HG03460 (cell line): ENCODE results near the gene TGFBRAP1.
"Not testable (repeated sequence)": the region's sequence is repeated elsewhere in the genome, so short reads cannot be mapped to it uniquely, and the experiment has no call there.

ENCODE experiments used
- ATAC-seq: cut with Tn5 transposase; IDR thresholded peaks from one replicate; pipeline ENCODE4 v1.9.1; 2021; ENCODE audit not compliant: unreplicated experiment

Gene TGFBRAP1

GRCh38 chr2:105357122-105357521, 27.6 kb upstream of the TGFBRAP1 start:
- no peak for ATAC-seq

- no peak for ATAC-seq
Observed at GRCh38 chr2:105344704-105345345, 15.3 kb upstream of the TGFBRAP1 start.

GRCh38 chr2:105339414-105339813, 9.9 kb upstream of the TGFBRAP1 start:
- ATAC-seq: no peak

GRCh38 chr2:105338020-105338385, 8.5 kb upstream of the TGFBRAP1 start:
- peak; percentile 17 for ATAC-seq

GRCh38 chr2:105337122-105338019, 7.8 kb upstream of the TGFBRAP1 start, which contains the start of gene C2orf49:
Gene C2orf49, plus strand, starts transcription at chr2:105337540. Its CDS starts 48 bp downstream, at chr2:105337588.
- peak; percentile 96 for ATAC-seq

GRCh38 chr2:105336786-105337121, 7.2 kb upstream of the TGFBRAP1 start:
- ATAC-seq: no peak

- ATAC-seq: no peak
Observed at GRCh38 chr2:105335469-105335868, 5.9 kb upstream of the TGFBRAP1 start.

GRCh38 chr2:105334211-105334610, 4.7 kb upstream of the TGFBRAP1 start:
- no peak for ATAC-seq

- no peak for ATAC-seq
Observed at GRCh38 chr2:105330681-105331375, 1.3 kb upstream of the TGFBRAP1 start.

- peak; percentile 4 for ATAC-seq
Observed at GRCh38 chr2:105329197-105329554, 359 bp downstream of the TGFBRAP1 start.

GRCh38 chr2:105328281-105329196, 996 bp downstream of the TGFBRAP1 start:
- peak; percentile 26 for ATAC-seq

- ATAC-seq: no peak
Observed at GRCh38 chr2:105327690-105328089, 1.8 kb downstream of the TGFBRAP1 start.

- ATAC-seq: not testable (repeated sequence)
Observed at GRCh38 chr2:105327271-105327670, 2.3 kb downstream of the TGFBRAP1 start.

- ATAC-seq: no peak
Observed at GRCh38 chr2:105325389-105325963, 4.1 kb downstream of the TGFBRAP1 start.

- ATAC-seq: no peak
Observed at GRCh38 chr2:105324732-105325131, 4.8 kb downstream of the TGFBRAP1 start.

- ATAC-seq: no peak
Observed at GRCh38 chr2:105324101-105324500, 5.4 kb downstream of the TGFBRAP1 start.

- no peak for ATAC-seq
Observed at GRCh38 chr2:105323111-105323510, 6.4 kb downstream of the TGFBRAP1 start.

- no peak for ATAC-seq
Observed at GRCh38 chr2:105321875-105322646, 7.5 kb downstream of the TGFBRAP1 start.

- no peak for ATAC-seq
Observed at GRCh38 chr2:105320651-105321215, 8.8 kb downstream of the TGFBRAP1 start.
